Measurements from ENCODE around the gene UBE2O.

Gene UBE2O

GRCh38 chr17:76408037-76408849 is 44.7 kb downstream of the UBE2O start:
- Histone ChIP-seq H3K4me2 (ENCODE audit: low read length) (peak overlapping the region; percentile 7; the same call in 1 of the 2 replicates), H3F3A (ENCODE audit: control insufficient read depth, insufficient read depth) (no peaks in the 10 kb centered on the region), H3K36me3 (ENCODE audit: control insufficient read depth, low read length) (peaks cover 30% of the 10 kb centered on the region), H3K27me3 (ENCODE audit: control insufficient read depth, low read length) (no peaks in the 10 kb centered on the region), H3K27ac (ENCODE audit: low read depth, low read length) (no peak overlapping the region), H3K79me2 (ENCODE audit: control insufficient read depth, low read length) (peaks cover 56% of the 10 kb centered on the region), H3K4me1 (ENCODE audit: control insufficient read depth, low read length) (peaks cover 50% of the 10 kb centered on the region), H3K4me3 (ENCODE audit: low read length) (no peak overlapping the region), H3K9me3 (ENCODE audit: control insufficient read depth, insufficient read depth, low read length) (no peaks in the 10 kb centered on the region), H3K9me2 (replicated peaks; ENCODE audit: control insufficient read depth, low read length) (no peaks in the 10 kb centered on the region), H4K20me1 (ENCODE audit: control insufficient read depth, insufficient read depth, low read depth, low read length) (peaks cover 11% of the 10 kb centered on the region; the same call in 1 of the 2 replicates)
- TF ChIP-seq EZH2phosphoT487 (IDR thresholded peaks at IDR 0.05; ENCODE audit: borderline replicate concordance, low read length) (no peak), CTCF (IDR thresholded peaks at IDR 0.05; ENCODE audit: low read depth, low read length, poor library complexity, severe bottlenecking) (peak; percentile 98)

GRCh38 chr17:76407509-76407908 is 45.4 kb downstream of the UBE2O start:
- Histone ChIP-seq H3K4me1 (ENCODE audit: control insufficient read depth, low read length) (peaks cover 50% of the 10 kb centered on the region), H3K9me3 (ENCODE audit: control insufficient read depth, insufficient read depth, low read length) (no peaks in the 10 kb centered on the region), H3K27me3 (ENCODE audit: control insufficient read depth, low read length) (no peaks in the 10 kb centered on the region), H4K20me1 (ENCODE audit: control insufficient read depth, insufficient read depth, low read depth, low read length) (peaks cover 11% of the 10 kb centered on the region; the same call in 1 of the 2 replicates), H3F3A (ENCODE audit: control insufficient read depth, insufficient read depth) (no peaks in the 10 kb centered on the region), H3K36me3 (ENCODE audit: control insufficient read depth, low read length) (peaks cover 34% of the 10 kb centered on the region), H3K9me2 (replicated peaks; ENCODE audit: control insufficient read depth, low read length) (no peaks in the 10 kb centered on the region), H3K4me3 (ENCODE audit: low read length) (no peak overlapping the region), H3K4me2 (ENCODE audit: low read length) (no peak overlapping the region), H3K79me2 (ENCODE audit: control insufficient read depth, low read length) (peaks cover 52% of the 10 kb centered on the region), H3K27ac (ENCODE audit: low read depth, low read length) (no peak overlapping the region)
- TF ChIP-seq CTCF (IDR thresholded peaks at IDR 0.05; ENCODE audit: low read depth, low read length, poor library complexity, severe bottlenecking) (no peak), EZH2phosphoT487 (IDR thresholded peaks at IDR 0.05; ENCODE audit: borderline replicate concordance, low read length) (no peak)

DNA sequence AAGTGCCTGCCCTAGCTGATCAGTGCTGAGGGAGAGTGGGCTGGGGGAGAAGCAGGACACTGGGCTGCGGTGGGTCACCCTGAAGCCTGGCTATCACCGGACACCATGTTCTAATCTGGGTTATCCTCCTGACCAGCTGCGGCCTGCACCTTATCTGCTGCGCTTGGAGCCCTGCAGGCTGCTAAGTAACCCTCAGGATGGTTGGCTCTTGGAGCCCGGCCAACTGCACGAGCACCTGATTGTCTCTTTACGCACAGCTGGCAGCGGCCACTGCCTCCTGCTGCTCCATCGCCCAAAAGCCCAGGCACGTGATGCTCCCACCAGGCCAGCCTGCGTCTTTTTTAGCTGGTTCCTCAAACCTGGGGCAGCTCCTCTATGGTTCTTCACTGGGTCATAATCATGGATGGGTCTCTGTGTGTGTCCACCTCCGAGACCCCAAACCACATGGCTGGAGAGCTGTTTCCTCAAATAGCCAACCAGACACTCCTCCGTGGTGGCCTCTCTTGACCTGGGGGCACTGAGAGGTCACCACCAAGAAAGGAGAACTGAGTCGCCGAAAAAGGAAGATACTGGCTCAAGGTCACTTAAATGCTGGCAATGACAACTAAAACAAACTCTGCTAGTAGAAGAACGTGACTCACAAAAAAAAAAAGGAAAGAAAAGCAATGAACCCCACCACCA is 46.8 kb downstream of the UBE2O start:
- H3F3A ChIP-seq (ENCODE audit: control insufficient read depth, insufficient read depth): no peaks in the 10 kb centered on the region
- no peaks in the 10 kb centered on the region for H3K9me2 ChIP-seq (replicated peaks; ENCODE audit: control insufficient read depth, low read length)
- H3K79me2 ChIP-seq (ENCODE audit: control insufficient read depth, low read length): peaks cover 42% of the 10 kb centered on the region
- peaks cover 43% of the 10 kb centered on the region for H3K36me3 ChIP-seq (ENCODE audit: control insufficient read depth, low read length)
- no peaks in the 10 kb centered on the region for H3K9me3 ChIP-seq (ENCODE audit: control insufficient read depth, insufficient read depth, low read length)
- H3K4me2 ChIP-seq (ENCODE audit: low read length): peak overlapping the region; percentile 56
- H4K20me1 ChIP-seq (ENCODE audit: control insufficient read depth, insufficient read depth, low read depth, low read length): peaks cover 11% of the 10 kb centered on the region; the same call in 1 of the 2 replicates
- TF ChIP-seq CTCF (IDR thresholded peaks at IDR 0.05; ENCODE audit: low read depth, low read length, poor library complexity, severe bottlenecking) (no peak), EZH2phosphoT487 (IDR thresholded peaks at IDR 0.05; ENCODE audit: borderline replicate concordance, low read length) (no peak)
- H3K27ac ChIP-seq (ENCODE audit: low read depth, low read length): peak overlapping the region; percentile 35; the same call in 1 of the 2 replicates
- no peaks in the 10 kb centered on the region for H3K27me3 ChIP-seq (ENCODE audit: control insufficient read depth, low read length)
- H3K4me3 ChIP-seq (ENCODE audit: low read length): peak overlapping the region; percentile 27
- H3K4me1 ChIP-seq (ENCODE audit: control insufficient read depth, low read length): peaks cover 46% of the 10 kb centered on the region
